Ramos (cell line): Measurements from ENCODE around the gene RICTOR.
"Not testable (repeated sequence)": the region's sequence is repeated elsewhere in the genome, so short reads cannot be mapped to it uniquely, and the experiment has no call there.

Source experiments
- in situ Hi-C: fragments of 300-500 bp; cut with MboI; formaldehyde crosslinking; loops from one replicate; pipeline ENCODE4 v1.14.3; 2022; ENCODE audit warnings: low sequenced_read_pairs; ENCODE audit not compliant: unreplicated experiment

RICTOR gene

GRCh38 chr5:39017504-39017903 is 56.7 kb downstream of the RICTOR start:
- in situ Hi-C loops = no loop called here

- in situ Hi-C loops = no loop called here
Measured at GRCh38 chr5:39016587-39017275, 57.5 kb downstream of the RICTOR start.

GRCh38 chr5:39015743-39016586 is 58.2 kb downstream of the RICTOR start:
- in situ Hi-C loops = no loop called here

GRCh38 chr5:39014561-39014960 is 59.6 kb downstream of the RICTOR start:
- in situ Hi-C loops = no loop called here

DNA sequence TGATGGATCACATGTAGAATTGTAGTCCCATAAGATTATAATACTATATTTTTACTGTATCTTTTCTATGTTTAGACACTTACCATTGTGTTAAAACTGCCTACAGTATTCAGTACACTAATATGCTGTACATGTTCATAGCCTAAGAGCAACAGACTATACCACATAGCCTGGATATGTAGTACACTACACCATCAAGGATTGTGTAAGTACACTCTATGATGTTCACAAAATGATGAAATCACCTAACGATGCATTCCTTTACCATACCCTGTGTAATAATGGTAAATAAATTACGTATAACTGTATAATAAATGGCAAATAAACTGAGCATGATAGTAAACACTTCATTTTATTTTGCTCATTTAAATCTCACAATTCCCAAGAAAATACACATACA is 60.3 kb downstream of the RICTOR start:
- in situ Hi-C loops = no loop called here

DNA sequence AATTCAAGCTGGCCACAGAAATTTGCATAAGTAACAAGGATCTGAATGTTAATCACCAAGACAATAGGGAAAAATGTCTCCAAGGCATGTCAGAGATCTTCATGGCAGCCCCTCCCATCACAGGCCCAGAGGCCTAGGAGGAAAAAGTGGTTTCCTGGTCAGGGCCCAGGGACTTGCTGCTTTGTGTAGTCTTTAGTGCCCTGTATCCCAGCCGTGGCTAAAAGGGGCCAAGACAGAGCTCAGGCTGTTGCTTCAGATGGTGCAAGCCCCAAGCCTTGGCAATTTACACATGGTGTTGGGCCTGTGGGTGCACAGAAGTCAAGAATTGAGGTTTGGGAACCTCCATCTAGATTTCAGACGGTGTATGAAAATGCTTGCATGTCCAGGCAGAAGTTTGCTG is 63.2 kb downstream of the RICTOR start:
- in situ Hi-C loops = not testable (repeated sequence)

DNA sequence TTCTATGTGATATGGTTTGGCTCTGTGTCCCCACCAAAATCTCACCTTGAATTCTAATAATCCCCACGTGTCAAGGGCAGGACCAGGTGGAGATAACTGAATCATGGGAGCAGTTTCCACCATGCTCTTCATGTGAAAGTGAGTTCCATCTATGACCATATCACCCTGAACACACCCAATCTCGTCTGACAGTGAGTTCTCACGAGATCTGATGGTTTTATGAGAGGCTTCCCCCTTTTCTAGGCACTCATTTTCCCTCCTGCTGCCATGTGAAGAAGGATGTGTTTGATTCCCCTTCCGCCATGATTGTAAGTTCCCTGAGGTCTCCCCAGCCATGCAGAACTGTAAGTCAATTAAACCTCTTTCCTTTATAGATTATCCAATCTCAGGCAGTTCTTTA is 64.2 kb downstream of the RICTOR start:
- in situ Hi-C loops = no loop called here

- in situ Hi-C loops = no loop called here
Measured at GRCh38 chr5:39009280-39009679, 64.9 kb downstream of the RICTOR start.

GRCh38 chr5:39006650-39007049 is 67.5 kb downstream of the RICTOR start:
- in situ Hi-C loops = no loop called here

GRCh38 chr5:39005566-39006232 is 68.5 kb downstream of the RICTOR start:
- in situ Hi-C loops = no loop called here

- in situ Hi-C loops = no loop called here
Measured at GRCh38 chr5:39001683-39002082, 72.5 kb downstream of the RICTOR start.

DNA sequence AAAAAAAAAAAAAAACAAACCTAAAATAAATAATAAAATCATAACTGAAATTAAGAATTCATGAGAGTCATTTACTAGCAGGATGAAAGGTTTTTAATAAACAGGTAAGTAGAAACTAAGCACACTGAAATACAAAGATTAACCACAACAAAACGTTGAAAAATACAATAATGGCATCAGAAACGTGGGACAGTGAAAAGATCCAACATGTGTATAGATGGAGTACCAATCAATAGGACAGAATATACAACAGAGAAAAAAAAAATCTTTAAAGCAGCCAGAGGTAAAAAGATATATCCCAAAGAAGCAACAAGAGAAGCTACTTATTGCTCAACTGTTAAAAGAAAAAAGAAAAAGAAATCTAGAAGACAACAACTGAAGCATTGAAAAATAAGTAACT is 75.2 kb downstream of the RICTOR start:
- in situ Hi-C loops = no loop called here

DNA sequence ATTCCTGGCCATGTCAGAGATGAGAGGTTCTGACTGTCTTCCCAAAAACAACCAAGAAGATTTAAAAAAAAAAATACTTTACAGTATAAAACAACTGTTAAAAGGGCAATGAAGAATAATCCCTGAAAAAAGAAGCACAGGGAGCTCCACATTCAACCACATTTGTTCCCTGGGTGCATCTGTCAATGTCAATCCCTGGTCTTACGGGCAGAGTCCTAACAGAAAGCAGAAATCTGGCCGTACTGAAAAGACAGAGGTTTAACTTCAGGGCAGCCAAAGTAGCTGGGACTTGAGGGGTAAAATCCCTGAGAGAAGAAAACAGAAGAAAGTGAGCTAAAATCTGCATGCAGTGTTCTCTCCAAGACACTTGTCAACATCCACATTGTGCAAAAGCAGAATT is 76.6 kb downstream of the RICTOR start:
- in situ Hi-C loops = no loop called here

GRCh38 chr5:38996123-38996522 is 78.1 kb downstream of the RICTOR start:
- in situ Hi-C loops = no loop called here

DNA sequence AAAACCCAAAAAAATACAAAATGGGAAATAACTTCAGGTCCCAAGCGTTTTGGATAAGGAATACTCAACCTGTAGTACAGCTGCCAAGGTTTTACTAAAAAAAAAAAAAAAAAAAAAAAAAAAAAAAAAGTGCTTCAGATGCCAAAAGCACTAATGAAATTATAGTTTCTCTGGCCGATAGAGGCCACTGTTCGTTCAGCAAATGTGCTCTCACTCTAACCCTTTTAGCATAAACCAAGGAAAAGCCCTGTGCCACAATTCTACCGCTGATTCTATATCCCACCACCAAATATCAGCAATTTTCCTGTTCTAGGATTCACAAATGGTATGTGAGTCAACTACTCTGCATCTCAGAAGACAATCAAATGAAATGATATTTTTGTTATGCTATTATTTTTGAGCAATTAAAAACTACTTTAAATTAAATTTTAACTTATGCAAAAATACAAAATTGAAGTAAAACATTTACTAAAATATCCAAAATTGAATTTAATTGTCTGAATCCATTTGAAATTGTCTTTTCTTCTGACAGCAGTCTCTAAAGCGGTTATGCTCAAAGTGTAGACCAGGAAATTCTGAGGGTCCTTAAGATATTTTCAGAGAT is 79.8 kb downstream of the RICTOR start:
- in situ Hi-C loops = no loop called here

DNA sequence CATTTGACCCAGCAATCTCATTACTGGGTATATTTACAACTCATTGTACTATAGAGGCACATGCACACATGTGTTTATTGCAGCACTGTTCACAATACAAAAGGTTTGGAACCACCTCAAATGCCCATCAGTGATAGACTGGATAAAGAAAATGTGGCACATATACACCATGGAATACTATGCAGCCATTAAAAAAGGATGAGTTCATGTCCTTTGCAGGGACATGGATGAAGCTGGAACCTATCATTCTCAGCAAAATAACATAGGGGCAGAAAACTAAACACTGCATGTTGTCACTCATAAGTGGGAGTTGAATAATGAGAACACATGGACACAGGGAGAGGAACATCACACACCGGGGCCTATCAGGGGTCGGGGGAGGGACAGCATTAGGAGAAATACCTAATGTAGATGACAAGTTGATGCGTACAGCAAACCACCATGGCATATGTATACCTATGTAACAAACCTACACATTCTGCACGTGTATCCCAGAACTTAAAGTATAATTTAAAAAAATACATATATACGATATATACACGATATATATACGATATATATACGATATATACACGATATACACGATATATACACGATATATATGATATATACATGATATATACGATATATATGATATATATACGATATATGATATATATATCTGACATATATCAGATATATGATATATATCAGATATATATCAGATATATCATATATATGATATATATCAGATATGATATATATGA is 84.1 kb downstream of the RICTOR start:
- in situ Hi-C loops = not testable (repeated sequence)

DNA sequence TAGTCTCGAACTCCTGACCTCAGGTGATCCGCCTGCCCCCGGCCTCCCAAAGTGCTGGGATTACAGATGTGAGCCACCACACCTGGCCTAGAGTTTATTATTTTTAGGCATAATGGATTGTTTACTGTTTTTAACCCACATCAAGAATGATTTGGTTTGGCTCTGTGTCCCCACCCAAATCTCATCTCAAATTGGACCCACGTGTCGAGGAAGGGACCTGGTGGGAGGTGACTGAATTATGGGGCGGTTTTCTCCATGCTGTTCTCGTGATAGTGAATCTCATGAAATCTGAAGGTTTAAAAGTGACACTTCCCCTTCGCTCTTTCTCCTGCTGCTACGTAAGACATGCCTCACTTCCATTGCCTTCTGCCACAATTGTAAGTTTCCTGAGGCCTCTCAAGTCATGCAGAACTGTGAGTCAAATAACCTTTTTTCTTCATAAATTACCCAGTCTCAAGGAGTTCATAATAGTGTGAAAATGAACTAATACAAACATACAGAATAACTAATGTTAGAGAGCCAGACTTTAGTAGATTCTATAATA is 88.2 kb downstream of the RICTOR start:
- in situ Hi-C loops = no loop called here

DNA sequence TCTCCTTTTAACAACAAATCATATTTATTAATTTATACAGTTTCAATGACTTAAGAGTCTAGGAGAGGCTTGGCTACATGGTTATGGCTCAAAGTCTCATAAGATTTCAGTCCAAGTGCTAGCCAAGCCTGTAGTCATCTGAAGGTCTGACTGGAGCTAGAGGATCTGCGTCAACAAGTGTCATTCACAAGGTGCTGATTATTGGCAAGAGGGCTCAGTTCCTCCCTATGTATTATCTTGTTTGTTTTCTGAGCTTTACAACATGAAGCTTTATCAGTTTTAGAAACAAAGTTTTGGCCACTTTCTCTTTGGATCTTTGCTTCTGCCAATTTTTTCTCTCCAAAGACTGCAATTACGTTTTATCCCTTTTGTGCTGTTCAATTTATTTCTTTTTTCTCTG is 94.7 kb downstream of the RICTOR start:
- in situ Hi-C loops = no loop called here

DNA sequence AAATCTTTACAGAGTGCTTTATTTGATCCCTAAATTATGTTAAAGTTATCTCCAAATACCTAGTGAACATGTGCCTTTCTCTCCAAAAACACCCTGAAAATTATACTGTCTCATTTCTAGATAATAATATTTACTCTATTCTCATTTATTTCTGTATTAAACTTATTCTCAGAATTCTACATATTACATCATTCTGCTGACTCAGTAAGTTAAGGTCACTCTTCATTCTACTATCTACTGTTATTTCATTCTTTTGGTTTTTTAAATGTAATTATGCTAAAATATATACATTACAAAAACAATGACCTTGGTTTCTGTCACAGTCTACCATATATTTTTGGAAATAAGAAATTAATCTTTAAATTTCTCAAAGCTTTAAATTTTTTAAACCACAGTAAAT is 96.2 kb downstream of the RICTOR start:
- in situ Hi-C loops = no loop called here

- in situ Hi-C loops = no loop called here
Measured at GRCh38 chr5:38968665-38969064, 105.5 kb downstream of the RICTOR start.
